Measurements from ENCODE around the gene NHSL1. TPM values are rescaled to one million over a fixed set of nuclear protein-coding genes. Genes with fewer than 3 reads are reported as not detected.

Gene NHSL1
- total RNA-seq, 3 donors from 2014 or later: 0.11 to 0.71 (median 0.68) TPM

- no peak for DNase-seq
- no peak for ATAC-seq
- Mint-ChIP-seq H3K27me3 (ENCODE audit: low read depth) (peaks cover 9% of the 10 kb centered on the region), H3K9me3 (no peaks in the 10 kb centered on the region), H3K4me3 (no peak overlapping the region), H3K4me1 (ENCODE audit: low read depth) (no peaks in the 10 kb centered on the region), H3K36me3 (ENCODE audit: insufficient read depth) (no peaks in the 10 kb centered on the region)
Measured at GRCh38 chr6:138497286-138497685, 2.0 kb downstream of the NHSL1 start.

DNA sequence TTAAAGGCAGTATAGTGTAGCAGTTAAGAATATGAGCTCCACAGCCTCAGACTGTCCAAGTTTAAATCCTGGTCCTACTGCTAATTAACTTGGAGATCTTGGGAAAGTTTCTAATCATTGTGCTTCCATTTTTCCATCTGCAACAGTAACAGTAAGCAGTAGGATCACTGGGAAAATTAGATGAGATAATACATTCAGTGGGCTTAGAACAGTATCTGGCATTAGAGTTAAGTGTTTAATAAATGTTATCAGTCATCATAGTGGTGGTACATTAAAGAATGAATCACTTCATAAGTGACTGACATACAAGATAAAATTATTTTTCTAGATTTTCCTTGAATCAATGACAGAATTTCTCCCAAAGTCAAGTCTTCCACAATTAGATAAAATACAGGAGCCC is 5.0 kb downstream of the NHSL1 start:
- Mint-ChIP-seq H3K4me3 (no peak overlapping the region), H3K9me3 (no peaks in the 10 kb centered on the region), H3K27me3 (ENCODE audit: low read depth) (peaks cover 3% of the 10 kb centered on the region), H3K4me1 (ENCODE audit: low read depth) (no peaks in the 10 kb centered on the region), H3K36me3 (ENCODE audit: insufficient read depth) (no peaks in the 10 kb centered on the region)
- ATAC-seq (no peak), DNase-seq (no peak)

DNA sequence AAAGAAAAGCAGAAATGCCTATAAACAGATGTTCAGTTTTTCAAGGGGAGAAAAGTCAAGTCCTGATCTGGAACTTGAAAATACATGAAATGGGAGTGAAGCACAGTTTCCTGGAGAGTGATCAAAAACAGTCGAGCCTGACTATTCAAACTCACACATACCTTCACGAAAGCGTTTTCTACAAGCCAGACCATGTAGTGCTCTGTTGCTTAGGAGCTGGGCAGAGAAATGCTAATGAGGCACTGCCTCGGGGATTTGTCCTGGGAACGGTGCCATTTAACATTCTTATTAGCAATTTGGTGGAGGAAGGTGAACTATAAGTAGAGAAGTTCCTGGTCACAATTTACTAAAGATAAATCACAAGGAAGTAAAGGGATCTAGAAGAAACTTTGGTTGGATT is 5.9 kb downstream of the NHSL1 start:
- ATAC-seq (no peak), DNase-seq (no peak)
- Mint-ChIP-seq H3K4me3 (no peak overlapping the region), H3K4me1 (ENCODE audit: low read depth) (no peaks in the 10 kb centered on the region), H3K36me3 (ENCODE audit: insufficient read depth) (no peaks in the 10 kb centered on the region), H3K9me3 (no peaks in the 10 kb centered on the region), H3K27me3 (ENCODE audit: low read depth) (peaks cover 4% of the 10 kb centered on the region)

- Mint-ChIP-seq H3K4me3 (no peak overlapping the region), H3K9me3 (no peaks in the 10 kb centered on the region), H3K27me3 (ENCODE audit: low read depth) (peaks cover 4% of the 10 kb centered on the region), H3K4me1 (ENCODE audit: low read depth) (no peaks in the 10 kb centered on the region), H3K36me3 (ENCODE audit: insufficient read depth) (no peaks in the 10 kb centered on the region)
- DNase-seq (no peak), ATAC-seq (no peak)
Measured at GRCh38 chr6:138492871-138493270, 6.4 kb downstream of the NHSL1 start.

GRCh38 chr6:138492113-138492512 is 7.2 kb downstream of the NHSL1 start:
- Mint-ChIP-seq H3K9me3 (no peaks in the 10 kb centered on the region), H3K4me1 (ENCODE audit: low read depth) (no peaks in the 10 kb centered on the region), H3K4me3 (no peak overlapping the region), H3K36me3 (ENCODE audit: insufficient read depth) (no peaks in the 10 kb centered on the region), H3K27me3 (ENCODE audit: low read depth) (peaks cover 4% of the 10 kb centered on the region)
- no peak for ATAC-seq
- no peak for DNase-seq

DNA sequence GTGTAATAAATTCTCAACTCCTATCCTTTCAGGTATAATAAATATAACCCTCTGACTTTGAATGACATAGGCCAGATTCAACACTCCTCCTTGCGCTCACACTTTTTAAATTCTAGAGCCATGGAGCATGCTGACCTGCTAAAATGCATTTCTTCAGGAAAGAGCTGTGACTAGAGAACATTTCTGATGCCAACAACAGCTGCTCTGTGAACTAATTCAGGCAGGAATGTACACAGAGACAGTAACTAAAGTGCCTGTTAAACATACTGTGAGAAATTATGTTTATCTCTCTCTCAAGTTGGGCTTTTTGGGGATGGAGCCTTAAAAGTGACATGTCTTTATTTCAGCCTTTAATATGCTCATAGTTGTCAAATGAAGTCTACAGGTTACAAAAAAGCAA is 8.3 kb downstream of the NHSL1 start:
- Mint-ChIP-seq H3K4me3 (no peak overlapping the region), H3K36me3 (ENCODE audit: insufficient read depth) (no peaks in the 10 kb centered on the region), H3K4me1 (ENCODE audit: low read depth) (no peaks in the 10 kb centered on the region), H3K27me3 (ENCODE audit: low read depth) (peaks cover 4% of the 10 kb centered on the region), H3K9me3 (no peaks in the 10 kb centered on the region)
- DNase-seq: no peak
- no peak for ATAC-seq

GRCh38 chr6:138489846-138490245 is 9.4 kb downstream of the NHSL1 start:
- no peak for DNase-seq
- Mint-ChIP-seq H3K27me3 (ENCODE audit: low read depth) (peaks cover 3% of the 10 kb centered on the region), H3K9me3 (no peaks in the 10 kb centered on the region), H3K36me3 (ENCODE audit: insufficient read depth) (no peaks in the 10 kb centered on the region), H3K4me1 (ENCODE audit: low read depth) (no peaks in the 10 kb centered on the region), H3K4me3 (no peak overlapping the region)
- no peak for ATAC-seq

- Mint-ChIP-seq H3K27me3 (ENCODE audit: low read depth) (peaks cover 3% of the 10 kb centered on the region), H3K4me3 (no peak overlapping the region), H3K4me1 (ENCODE audit: low read depth) (no peaks in the 10 kb centered on the region), H3K36me3 (ENCODE audit: insufficient read depth) (no peaks in the 10 kb centered on the region), H3K9me3 (no peaks in the 10 kb centered on the region)
- DNase-seq (no peak), ATAC-seq (no peak)
Measured at GRCh38 chr6:138487102-138487604, 12.1 kb downstream of the NHSL1 start.

GRCh38 chr6:138486249-138487101 is 12.8 kb downstream of the NHSL1 start:
- Mint-ChIP-seq H3K27me3 (ENCODE audit: low read depth) (peaks cover 3% of the 10 kb centered on the region), H3K4me1 (ENCODE audit: low read depth) (no peaks in the 10 kb centered on the region), H3K9me3 (no peaks in the 10 kb centered on the region), H3K36me3 (ENCODE audit: insufficient read depth) (no peaks in the 10 kb centered on the region), H3K4me3 (no peak overlapping the region)
- DNase-seq (no peak), ATAC-seq (no peak)

DNA sequence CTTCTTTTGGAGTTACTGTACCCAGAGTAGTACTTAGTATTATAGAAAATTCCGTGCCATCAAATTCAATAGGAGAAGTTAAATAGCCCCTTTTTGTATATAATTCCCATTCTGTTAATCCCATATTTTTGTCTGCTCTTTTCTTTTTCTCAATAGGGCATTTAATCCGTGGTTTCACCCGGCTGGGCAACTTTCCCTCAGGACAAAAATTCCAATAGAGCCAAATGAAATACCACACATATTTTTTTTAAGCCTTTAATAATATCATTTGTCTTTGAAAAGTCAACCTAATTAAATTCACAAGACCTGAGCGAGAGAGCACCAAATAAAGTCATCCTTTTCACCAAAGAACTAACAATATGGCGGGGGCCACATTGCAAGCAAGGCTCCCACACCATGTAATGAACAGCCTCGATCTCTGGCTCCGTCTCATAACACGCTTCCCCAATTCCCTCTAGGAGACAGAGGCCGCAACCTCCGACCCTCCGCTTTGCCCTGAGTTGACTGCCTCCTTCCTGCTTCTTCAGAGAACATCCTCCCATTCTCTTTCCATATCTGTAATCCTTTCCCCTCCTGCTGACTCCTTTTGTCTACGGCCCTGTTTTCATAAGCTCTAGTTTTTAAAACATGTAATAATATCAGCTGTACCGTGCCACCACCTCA is 13.6 kb downstream of the NHSL1 start:
- Mint-ChIP-seq H3K4me3 (no peak overlapping the region), H3K27me3 (ENCODE audit: low read depth) (peaks cover 3% of the 10 kb centered on the region), H3K36me3 (ENCODE audit: insufficient read depth) (no peaks in the 10 kb centered on the region), H3K4me1 (ENCODE audit: low read depth) (no peaks in the 10 kb centered on the region), H3K9me3 (no peaks in the 10 kb centered on the region)
- ATAC-seq (no peak), DNase-seq (no peak)

DNA sequence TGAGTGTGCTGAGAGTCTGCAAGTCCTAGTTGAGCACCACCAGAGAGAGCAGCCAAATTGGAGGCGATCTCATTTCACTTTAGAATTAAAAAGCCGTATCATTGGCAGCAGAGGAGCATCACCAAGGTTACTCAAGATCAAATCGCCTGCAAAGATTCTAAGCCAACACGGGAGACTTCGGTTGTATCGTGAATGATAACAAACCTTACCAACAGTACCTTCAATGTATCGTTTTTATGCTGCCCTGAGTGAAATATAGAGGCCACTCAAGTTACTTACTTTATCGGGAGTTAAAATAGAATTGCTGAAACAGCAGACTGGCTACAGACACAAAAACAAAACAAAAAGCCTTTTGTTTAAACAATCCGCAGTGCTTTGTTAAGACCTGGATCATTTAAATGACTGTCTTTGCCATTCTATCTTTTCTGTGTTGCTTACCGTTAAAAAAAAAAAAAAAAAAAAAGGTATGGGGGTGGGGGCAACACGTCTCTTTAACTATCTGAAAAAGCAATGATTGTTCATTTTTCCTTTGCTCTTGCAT is 14.2 kb downstream of the NHSL1 start:
- Mint-ChIP-seq H3K4me3 (no peak overlapping the region), H3K27me3 (ENCODE audit: low read depth) (peaks cover 3% of the 10 kb centered on the region), H3K4me1 (ENCODE audit: low read depth) (no peaks in the 10 kb centered on the region), H3K36me3 (ENCODE audit: insufficient read depth) (no peaks in the 10 kb centered on the region), H3K9me3 (no peaks in the 10 kb centered on the region)
- DNase-seq: no peak
- ATAC-seq: no peak

GRCh38 chr6:138484018-138484731 is 15.1 kb downstream of the NHSL1 start:
- ATAC-seq: no peak
- Mint-ChIP-seq H3K36me3 (ENCODE audit: insufficient read depth) (no peaks in the 10 kb centered on the region), H3K9me3 (no peaks in the 10 kb centered on the region), H3K27me3 (ENCODE audit: low read depth) (peaks cover under 1% of the 10 kb centered on the region), H3K4me1 (ENCODE audit: low read depth) (no peaks in the 10 kb centered on the region), H3K4me3 (no peak overlapping the region)
- no peak for DNase-seq

- Mint-ChIP-seq H3K4me3 (no peak overlapping the region), H3K36me3 (ENCODE audit: insufficient read depth) (no peaks in the 10 kb centered on the region), H3K9me3 (no peaks in the 10 kb centered on the region), H3K27me3 (ENCODE audit: low read depth) (no peaks in the 10 kb centered on the region), H3K4me1 (ENCODE audit: low read depth) (no peaks in the 10 kb centered on the region)
- ATAC-seq (no peak), DNase-seq (no peak)
Measured at GRCh38 chr6:138482816-138483215, 16.5 kb downstream of the NHSL1 start.

- Mint-ChIP-seq H3K4me1 (ENCODE audit: low read depth) (no peaks in the 10 kb centered on the region), H3K4me3 (no peak overlapping the region), H3K36me3 (ENCODE audit: insufficient read depth) (no peaks in the 10 kb centered on the region), H3K27me3 (ENCODE audit: low read depth) (no peaks in the 10 kb centered on the region), H3K9me3 (no peaks in the 10 kb centered on the region)
- DNase-seq (no peak), ATAC-seq (no peak)
Measured at GRCh38 chr6:138480279-138480949, 18.9 kb downstream of the NHSL1 start.
